Measurements from ENCODE around the gene RPS8.
A peak's percentile ranks its signal among the peaks of the same experiment; 100 is the strongest.
"Not testable (repeated sequence)": the region's sequence is repeated elsewhere in the genome, so short reads cannot be mapped to it uniquely, and the experiment has no call there.

RPS8 gene

DNA sequence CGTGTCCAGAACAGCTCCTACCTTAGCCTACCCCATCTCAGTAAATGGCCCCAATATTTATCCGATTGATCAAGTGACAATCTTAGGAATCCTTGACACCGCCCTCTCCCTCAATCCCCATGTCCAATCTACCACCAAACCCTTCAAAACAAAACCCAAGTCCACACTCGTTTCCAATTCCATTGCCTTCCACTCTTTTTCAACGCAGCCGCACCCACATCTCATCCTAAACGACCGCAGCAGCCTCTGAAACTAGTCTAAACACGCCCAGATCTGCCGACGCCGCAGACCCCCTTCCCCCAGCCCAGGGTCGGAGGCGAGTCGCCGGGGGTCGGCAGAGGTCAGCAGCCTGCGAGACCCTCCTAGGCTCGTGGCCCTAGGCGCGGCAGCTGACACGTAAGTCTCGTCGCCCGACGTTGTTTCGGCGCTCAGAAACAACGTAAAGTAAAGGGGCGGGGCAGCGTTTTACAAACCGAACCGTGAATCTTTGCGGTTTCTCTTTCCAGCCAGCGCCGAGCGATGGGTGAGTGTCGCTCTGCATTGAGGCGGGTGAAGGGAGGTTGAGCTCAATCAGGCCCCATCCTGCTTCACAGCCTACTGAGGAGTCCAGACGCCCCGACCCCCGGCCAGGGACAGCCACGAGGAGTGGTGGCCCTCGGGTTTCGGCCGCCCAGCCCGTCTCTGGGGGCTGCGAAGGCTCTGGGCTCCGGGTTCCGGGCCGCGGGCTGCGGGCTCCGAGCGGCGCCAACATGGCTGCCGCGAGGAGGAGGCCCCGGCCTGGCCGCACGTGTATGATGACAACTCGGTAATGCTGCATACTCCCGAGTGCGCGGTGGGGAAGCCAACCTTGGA is at the start of gene RPS8:
Gene RPS8, plus strand, starts transcription at position 463 of the 852 bp plus-strand sequence. Its CDS starts 57 bp downstream, at position 520.
- Histone ChIP-seq H3K36me3 (ENCODE audit: control insufficient read depth in 1 of 2, insufficient read depth in 2 of 2, low read length in 2 of 2) (peaks cover 19 to 29% of the 10 kb centered on the region in 2 donors), H3K27ac (ENCODE audit: low read length) (peak within 1 kb of the TSS; percentile 100), H3K9me3 (ENCODE audit: control insufficient read depth in 1 of 2, low read length in 2 of 2) (no peaks in the 10 kb centered on the region), H3K4me1 (ENCODE audit: control insufficient read depth in 1 of 2, insufficient read depth in 2 of 2, low read length in 2 of 2) (peaks cover 0 to 23% of the 10 kb centered on the region in 2 donors), H3K4me3 (ENCODE audit: low read depth in 1 of 2, low read length in 2 of 2) (peak within 1 kb of the TSS; percentile 81 to 96), H3K27me3 (ENCODE audit: low read depth, low read length) (no peaks in the 10 kb centered on the region)

DNA sequence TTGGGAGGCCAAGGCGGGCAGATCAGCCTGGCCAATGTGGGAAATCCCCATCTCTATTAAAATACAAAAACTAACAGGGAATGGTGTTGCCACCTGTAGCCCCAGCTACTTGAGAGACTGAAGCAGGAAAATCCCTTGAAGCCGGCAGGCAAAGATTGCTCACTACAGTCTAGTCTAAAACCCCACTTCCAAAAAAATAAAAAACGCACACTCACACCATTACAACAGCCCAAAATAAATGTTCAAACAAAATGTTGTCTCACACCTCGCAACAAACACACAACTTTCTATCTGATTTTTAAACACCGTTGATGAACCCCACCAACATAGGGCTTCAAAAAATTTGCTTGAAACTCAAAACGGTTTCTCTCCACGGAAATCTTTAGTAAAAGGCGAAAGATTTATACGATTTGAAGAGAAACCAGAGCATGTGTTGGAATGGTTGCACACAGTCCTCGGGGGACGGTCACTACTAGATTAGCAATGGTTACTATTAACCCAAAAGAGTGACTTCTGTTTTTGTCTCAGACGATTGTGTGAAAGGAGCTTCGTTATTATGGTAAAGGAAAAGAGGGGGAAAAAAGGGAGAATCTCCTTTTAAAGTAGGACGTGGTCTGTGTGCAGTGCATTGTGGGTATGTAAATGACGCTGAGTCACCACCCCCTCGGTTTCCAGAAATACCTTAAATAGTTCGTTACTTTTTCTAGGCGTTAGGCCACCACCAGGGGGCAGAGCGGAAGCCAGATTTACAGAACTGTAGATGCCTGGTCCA is 44.4 kb upstream of the RPS8 start, which contains the start of gene RNU5D-1:
Gene RNU5D-1, minus strand, starts transcription at position 430 of the 772 bp plus-strand sequence.
- Histone ChIP-seq H3K9me3 (ENCODE audit: control insufficient read depth in 1 of 2, low read length in 2 of 2) (no peaks in the 10 kb centered on the region), H3K27ac (ENCODE audit: low read length) (peak within 1 kb of the TSS; percentile 99), H3K36me3 (ENCODE audit: control insufficient read depth in 1 of 2, insufficient read depth in 2 of 2, low read length in 2 of 2) (no peaks in the 10 kb centered on the region), H3K4me1 (ENCODE audit: control insufficient read depth in 1 of 2, insufficient read depth in 2 of 2, low read length in 2 of 2) (no peaks in the 10 kb centered on the region), H3K27me3 (ENCODE audit: low read depth, low read length) (no peaks in the 10 kb centered on the region), H3K4me3 (ENCODE audit: low read depth in 1 of 2, low read length in 2 of 2) (peak within 1 kb of the TSS; percentile 47)

DNA sequence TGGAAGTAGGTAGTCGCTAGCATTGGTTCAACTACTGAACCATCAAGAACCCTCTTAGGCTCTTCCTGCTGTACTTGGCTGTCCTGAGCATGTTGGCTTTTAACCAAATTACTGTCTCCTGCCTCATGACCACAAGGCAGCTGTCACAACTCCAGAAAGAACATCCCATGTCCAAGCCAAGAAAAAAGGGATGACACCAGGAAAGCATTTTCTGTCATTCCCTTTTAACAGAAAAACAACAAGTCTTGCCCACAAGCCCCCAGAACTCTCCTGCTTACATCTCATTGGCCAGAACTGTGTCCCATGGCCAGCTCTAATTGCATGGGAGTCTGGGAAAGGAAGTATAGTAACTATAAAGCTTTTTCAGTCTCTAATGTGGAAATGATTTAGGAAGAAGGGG is 42.0 kb upstream of the RPS8 start:
- Histone ChIP-seq H3K27me3 (ENCODE audit: low read depth, low read length) (no peaks in the 10 kb centered on the region), H3K27ac (ENCODE audit: low read length) (no peak overlapping the region), H3K4me1 (ENCODE audit: control insufficient read depth in 1 of 2, insufficient read depth in 2 of 2, low read length in 2 of 2) (no peaks in the 10 kb centered on the region), H3K36me3 (ENCODE audit: control insufficient read depth in 1 of 2, insufficient read depth in 2 of 2, low read length in 2 of 2) (no peaks in the 10 kb centered on the region), H3K9me3 (ENCODE audit: control insufficient read depth in 1 of 2, low read length in 2 of 2) (no peaks in the 10 kb centered on the region), H3K4me3 (ENCODE audit: low read depth in 1 of 2, low read length in 2 of 2) (no peak overlapping the region)

DNA sequence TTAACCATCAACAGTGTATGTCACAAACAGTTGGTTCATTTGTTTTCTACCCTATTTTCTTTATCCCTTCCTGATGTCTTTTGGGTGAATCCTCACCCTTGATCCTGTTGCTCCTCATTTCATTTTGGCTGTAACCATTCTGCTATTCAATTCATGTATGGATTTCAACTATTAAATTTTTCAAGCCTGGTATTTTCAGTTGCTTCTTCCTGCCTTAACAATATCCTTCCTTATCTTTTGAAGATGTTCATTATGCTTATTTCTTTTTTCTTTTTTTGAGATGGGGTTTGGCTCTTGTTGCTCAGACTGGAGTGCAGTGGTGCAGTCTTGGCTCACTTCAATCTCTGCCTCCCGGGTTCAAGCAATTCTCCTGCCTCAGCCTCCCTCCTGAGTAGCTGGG is 41.6 kb upstream of the RPS8 start:
- no peak overlapping the region for H3K27ac ChIP-seq (ENCODE audit: low read length)
- no peak overlapping the region for H3K4me3 ChIP-seq (ENCODE audit: low read depth in 1 of 2, low read length in 2 of 2)
- H3K36me3 ChIP-seq (ENCODE audit: control insufficient read depth in 1 of 2, insufficient read depth in 2 of 2, low read length in 2 of 2): no peaks in the 10 kb centered on the region
- H3K4me1 ChIP-seq (ENCODE audit: control insufficient read depth in 1 of 2, insufficient read depth in 2 of 2, low read length in 2 of 2): no peaks in the 10 kb centered on the region
- no peaks in the 10 kb centered on the region for H3K9me3 ChIP-seq (ENCODE audit: control insufficient read depth in 1 of 2, low read length in 2 of 2)
- H3K27me3 ChIP-seq (ENCODE audit: low read depth, low read length): no peaks in the 10 kb centered on the region

DNA sequence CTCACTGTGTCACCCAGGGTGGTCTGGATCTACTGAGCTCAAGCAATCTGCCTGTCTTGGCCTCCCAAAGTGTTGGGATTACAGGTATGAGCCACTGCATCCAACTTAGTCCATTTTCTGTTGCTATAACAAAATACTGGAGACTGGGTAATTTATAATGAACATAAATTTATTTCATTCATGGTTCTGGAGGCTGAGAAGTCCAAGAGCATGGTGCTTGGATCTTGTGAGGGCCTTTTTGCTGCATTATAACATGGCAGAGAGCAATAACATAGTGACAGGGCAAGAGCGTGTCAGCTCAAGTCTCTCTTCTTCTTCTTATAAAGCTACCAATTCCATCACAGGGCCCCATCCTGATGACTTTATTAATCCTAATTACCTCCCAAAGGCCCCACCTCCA is 39.3 kb upstream of the RPS8 start:
- no peak overlapping the region for H3K27ac ChIP-seq (ENCODE audit: low read length)
- no peak overlapping the region for H3K4me3 ChIP-seq (ENCODE audit: low read depth in 1 of 2, low read length in 2 of 2)
- H3K27me3 ChIP-seq (ENCODE audit: low read depth, low read length): no peaks in the 10 kb centered on the region
- H3K36me3 ChIP-seq (ENCODE audit: control insufficient read depth in 1 of 2, insufficient read depth in 2 of 2, low read length in 2 of 2): no peaks in the 10 kb centered on the region
- H3K9me3 ChIP-seq (ENCODE audit: control insufficient read depth in 1 of 2, low read length in 2 of 2): no peaks in the 10 kb centered on the region
- H3K4me1 ChIP-seq (ENCODE audit: control insufficient read depth in 1 of 2, insufficient read depth in 2 of 2, low read length in 2 of 2): peaks cover 0 to 7% of the 10 kb centered on the region in 2 donors

DNA sequence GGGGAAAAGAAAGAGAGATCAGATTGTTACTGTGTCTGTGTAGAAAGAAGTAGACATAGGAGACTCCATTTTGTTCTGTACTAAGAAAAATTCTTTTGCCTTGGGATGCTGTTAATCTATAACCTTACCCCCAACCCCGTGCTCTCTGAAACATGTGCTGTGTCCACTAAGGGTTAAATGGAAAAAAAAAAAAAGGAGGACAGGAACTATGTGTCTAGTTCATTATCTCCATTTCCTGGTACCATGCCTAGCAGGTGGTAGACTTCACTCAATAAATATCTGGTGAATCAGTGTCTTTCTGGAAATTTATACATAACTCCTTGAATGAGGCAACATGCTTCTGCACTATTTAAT is 36.4 kb upstream of the RPS8 start:
- not testable (repeated sequence) for H3K36me3 ChIP-seq (ENCODE audit: control insufficient read depth in 1 of 2, insufficient read depth in 2 of 2, low read length in 2 of 2); H3K9me3 ChIP-seq (ENCODE audit: control insufficient read depth in 1 of 2, low read length in 2 of 2); H3K4me1 ChIP-seq (ENCODE audit: control insufficient read depth in 1 of 2, insufficient read depth in 2 of 2, low read length in 2 of 2); H3K27me3 ChIP-seq (ENCODE audit: low read depth, low read length)
- Histone ChIP-seq H3K27ac (ENCODE audit: low read length) (peak overlapping the region; percentile 93), H3K4me3 (ENCODE audit: low read depth in 1 of 2, low read length in 2 of 2) (peak overlapping the region; percentile 68 to 78)

DNA sequence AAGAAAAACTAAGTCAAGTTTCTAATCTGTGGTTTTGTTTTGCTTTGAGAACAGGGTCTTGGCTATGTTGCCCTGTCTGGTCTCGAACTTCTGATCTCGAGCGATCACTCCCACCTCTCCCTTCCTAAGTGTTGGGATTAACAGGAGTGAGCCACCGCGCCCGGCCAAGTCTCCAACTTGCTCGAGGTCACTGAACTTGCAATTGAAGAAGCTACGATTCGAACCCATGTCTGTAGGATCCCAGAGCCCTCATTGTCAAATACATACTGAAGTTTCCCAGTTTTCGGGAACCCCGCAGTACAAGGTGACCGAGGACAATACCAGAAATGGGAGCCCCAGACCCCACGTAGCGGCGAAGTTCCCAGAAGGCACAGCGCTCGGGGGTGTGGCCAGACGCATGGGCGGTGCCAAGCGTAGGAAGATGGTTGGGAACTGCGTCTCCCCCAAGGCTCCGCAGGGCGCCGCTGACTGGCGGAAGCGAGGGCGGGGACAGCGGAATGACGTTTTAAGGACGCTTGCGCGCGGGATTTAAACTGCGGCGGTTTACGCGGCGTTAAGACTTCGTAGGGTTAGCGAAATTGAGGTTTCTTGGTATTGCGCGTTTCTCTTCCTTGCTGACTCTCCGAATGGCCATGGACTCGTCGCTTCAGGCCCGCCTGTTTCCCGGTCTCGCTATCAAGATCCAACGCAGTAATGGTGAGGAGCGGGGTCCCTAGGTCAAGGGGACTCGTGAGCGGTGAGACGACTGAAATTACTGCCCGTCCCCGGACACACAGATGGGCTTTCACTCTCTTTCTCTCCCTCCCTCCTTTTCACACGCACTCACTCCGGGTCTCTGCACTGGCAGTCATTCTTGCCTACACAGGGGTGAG is 35.8 kb upstream of the RPS8 start, which contains the start of gene KIF2C:
Gene KIF2C, plus strand, starts transcription at position 531 of the 872 bp plus-strand sequence. Its CDS starts 96 bp downstream, at position 627.
- H3K27me3 ChIP-seq (ENCODE audit: low read depth, low read length): no peaks in the 10 kb centered on the region
- peaks cover 0 to 7% of the 10 kb centered on the region in 2 donors for H3K4me1 ChIP-seq (ENCODE audit: control insufficient read depth in 1 of 2, insufficient read depth in 2 of 2, low read length in 2 of 2)
- H3K9me3 ChIP-seq (ENCODE audit: control insufficient read depth in 1 of 2, low read length in 2 of 2): no peaks in the 10 kb centered on the region
- H3K36me3 ChIP-seq (ENCODE audit: control insufficient read depth in 1 of 2, insufficient read depth in 2 of 2, low read length in 2 of 2): no peaks in the 10 kb centered on the region
- H3K27ac ChIP-seq (ENCODE audit: low read length): peak within 1 kb of the TSS; percentile 93
- H3K4me3 ChIP-seq (ENCODE audit: low read depth in 1 of 2, low read length in 2 of 2): peak within 1 kb of the TSS; percentile 68 to 78

DNA sequence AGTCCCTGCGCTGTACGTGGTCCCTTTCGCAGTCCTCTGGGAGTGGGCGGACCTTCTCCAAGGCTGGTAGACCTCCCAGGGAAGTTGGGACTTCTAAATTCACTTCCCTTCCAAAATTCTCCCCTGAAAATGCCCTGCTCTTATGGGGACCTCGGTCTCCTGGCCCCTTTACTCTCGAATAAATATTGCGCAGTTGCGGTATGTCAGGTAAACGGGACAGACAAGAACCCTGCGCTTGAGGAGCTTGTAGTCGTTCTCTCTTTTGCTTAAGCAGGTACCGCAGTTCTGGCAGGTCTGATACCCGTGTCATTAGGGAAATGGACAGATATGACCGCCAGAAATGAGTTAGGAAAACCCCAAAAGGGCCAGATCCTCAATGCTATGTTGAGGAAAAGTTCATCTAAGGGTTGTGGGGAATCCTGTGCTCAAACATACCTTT is 35.1 kb upstream of the RPS8 start:
- no peaks in the 10 kb centered on the region for H3K27me3 ChIP-seq (ENCODE audit: low read depth, low read length)
- H3K36me3 ChIP-seq (ENCODE audit: control insufficient read depth in 1 of 2, insufficient read depth in 2 of 2, low read length in 2 of 2): no peaks in the 10 kb centered on the region
- no peak overlapping the region for H3K27ac ChIP-seq (ENCODE audit: low read length)
- H3K4me3 ChIP-seq (ENCODE audit: low read depth in 1 of 2, low read length in 2 of 2): peak overlapping the region; percentile 68 to 78
- peaks cover 0 to 7% of the 10 kb centered on the region in 2 donors for H3K4me1 ChIP-seq (ENCODE audit: control insufficient read depth in 1 of 2, insufficient read depth in 2 of 2, low read length in 2 of 2)
- no peaks in the 10 kb centered on the region for H3K9me3 ChIP-seq (ENCODE audit: control insufficient read depth in 1 of 2, low read length in 2 of 2)

DNA sequence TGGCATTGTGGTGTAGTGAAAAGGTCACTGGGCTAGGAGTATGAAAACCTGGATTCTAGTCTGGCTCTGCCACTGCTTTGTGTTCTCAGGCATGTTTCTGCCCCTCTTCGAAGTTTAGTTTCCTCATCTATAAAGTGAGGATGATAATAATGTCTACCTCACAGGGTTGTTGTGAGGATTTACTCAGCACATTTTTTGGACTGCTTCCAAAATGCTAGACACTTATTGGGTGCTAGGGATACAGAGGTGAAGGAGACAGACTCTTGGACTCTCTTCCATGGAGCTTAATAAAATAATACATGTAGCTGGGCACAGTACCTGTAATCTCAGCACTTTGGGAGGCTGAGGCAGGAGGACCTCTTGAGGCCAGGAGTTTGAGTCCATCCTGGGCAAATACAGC is 32.1 kb upstream of the RPS8 start:
- Histone ChIP-seq H3K9me3 (ENCODE audit: control insufficient read depth in 1 of 2, low read length in 2 of 2) (no peaks in the 10 kb centered on the region), H3K4me1 (ENCODE audit: control insufficient read depth in 1 of 2, insufficient read depth in 2 of 2, low read length in 2 of 2) (peaks cover 0 to 7% of the 10 kb centered on the region in 2 donors), H3K4me3 (ENCODE audit: low read depth in 1 of 2, low read length in 2 of 2) (no peak overlapping the region), H3K27ac (ENCODE audit: low read length) (no peak overlapping the region), H3K36me3 (ENCODE audit: control insufficient read depth in 1 of 2, insufficient read depth in 2 of 2, low read length in 2 of 2) (peaks cover 0 to 4% of the 10 kb centered on the region in 2 donors), H3K27me3 (ENCODE audit: low read depth, low read length) (no peaks in the 10 kb centered on the region)

DNA sequence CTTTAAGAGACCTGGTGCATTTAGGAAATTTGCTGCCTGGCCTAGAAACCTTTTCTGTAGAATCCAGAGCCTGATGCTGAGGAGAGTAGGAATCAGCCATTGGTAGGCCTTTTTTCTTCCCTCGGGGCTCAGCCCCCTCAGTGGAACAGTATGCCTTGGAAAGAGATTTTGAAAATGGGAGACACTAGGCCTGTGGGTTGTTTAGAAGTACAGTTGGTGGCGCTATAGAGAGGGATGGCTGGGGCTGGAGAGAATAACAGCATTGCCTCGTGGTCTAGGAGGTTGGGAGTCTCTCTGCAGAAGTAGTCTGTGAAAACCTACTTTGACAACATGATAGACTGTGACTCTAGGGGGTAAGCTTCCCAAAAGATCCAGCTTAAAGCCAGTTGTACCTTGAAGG is 27.5 kb upstream of the RPS8 start:
- Histone ChIP-seq H3K27me3 (ENCODE audit: low read depth, low read length) (no peaks in the 10 kb centered on the region), H3K4me3 (ENCODE audit: low read depth in 1 of 2, low read length in 2 of 2) (no peak overlapping the region), H3K36me3 (ENCODE audit: control insufficient read depth in 1 of 2, insufficient read depth in 2 of 2, low read length in 2 of 2) (peaks cover 0 to 7% of the 10 kb centered on the region in 2 donors), H3K4me1 (ENCODE audit: control insufficient read depth in 1 of 2, insufficient read depth in 2 of 2, low read length in 2 of 2) (no peaks in the 10 kb centered on the region), H3K27ac (ENCODE audit: low read length) (no peak overlapping the region), H3K9me3 (ENCODE audit: control insufficient read depth in 1 of 2, low read length in 2 of 2) (no peaks in the 10 kb centered on the region)

All from muscle layer of duodenum (tissue), 2 donors.